ENCODE results near the gene PLD4.

The PLD4 gene

GRCh38 chr14:104938436-104938835, 13.8 kb downstream of the PLD4 start:
- no peaks in the 10 kb centered on the region for H3K4me1 ChIP-seq (ENCODE audit: insufficient read depth, low read length, severe bottlenecking)
- no peak overlapping the region for H3K4me2 ChIP-seq (ENCODE audit: low read length)
- H3K4me3 ChIP-seq (ENCODE audit: low read depth, low read length, poor library complexity, severe bottlenecking): no peak overlapping the region
- no peaks in the 10 kb centered on the region for H3K9me2 ChIP-seq (ENCODE audit: low read depth, low read length)
- H3K27me3 ChIP-seq (ENCODE audit: insufficient read depth, low read length): peaks cover 9% of the 10 kb centered on the region; the same call in 1 of the 2 replicates
- TF ChIP-seq EZH2 (IDR thresholded peaks at IDR 0.05; ENCODE audit: borderline replicate concordance, low read length) (no peak), CTCF (IDR thresholded peaks at IDR 0.05; ENCODE audit: low read length) (no peak)
- no peaks in the 10 kb centered on the region for H3K9me3 ChIP-seq (ENCODE audit: low read length)
- no peaks in the 10 kb centered on the region for H3K79me2 ChIP-seq (ENCODE audit: insufficient read depth, low read length)
- H3K36me3 ChIP-seq (ENCODE audit: insufficient read depth, low read length): no peaks in the 10 kb centered on the region
- no peak overlapping the region for H3K9ac ChIP-seq (ENCODE audit: low read length)
- H3F3A ChIP-seq (ENCODE audit: insufficient read depth, low read length): no peaks in the 10 kb centered on the region
- H4K20me1 ChIP-seq (ENCODE audit: insufficient read depth, low read length): no peaks in the 10 kb centered on the region
- H3K27ac ChIP-seq (ENCODE audit: low read depth, low read length, poor library complexity, severe bottlenecking): no peak overlapping the region
- no peak overlapping the region for H2AFZ ChIP-seq (ENCODE audit: low read length)

GRCh38 chr14:104938960-104939359, 14.3 kb downstream of the PLD4 start:
- Histone ChIP-seq H3K4me1 (ENCODE audit: insufficient read depth, low read length, severe bottlenecking) (no peaks in the 10 kb centered on the region), H3K9me2 (ENCODE audit: low read depth, low read length) (no peaks in the 10 kb centered on the region), H4K20me1 (ENCODE audit: insufficient read depth, low read length) (no peaks in the 10 kb centered on the region), H3K79me2 (ENCODE audit: insufficient read depth, low read length) (no peaks in the 10 kb centered on the region), H2AFZ (ENCODE audit: low read length) (no peak overlapping the region), H3K4me3 (ENCODE audit: low read depth, low read length, poor library complexity, severe bottlenecking) (no peak overlapping the region), H3K9me3 (ENCODE audit: low read length) (no peaks in the 10 kb centered on the region), H3K27ac (ENCODE audit: low read depth, low read length, poor library complexity, severe bottlenecking) (no peak overlapping the region), H3K36me3 (ENCODE audit: insufficient read depth, low read length) (no peaks in the 10 kb centered on the region), H3K27me3 (ENCODE audit: insufficient read depth, low read length) (peaks cover 9% of the 10 kb centered on the region; the same call in 1 of the 2 replicates), H3K9ac (ENCODE audit: low read length) (no peak overlapping the region), H3F3A (ENCODE audit: insufficient read depth, low read length) (no peaks in the 10 kb centered on the region), H3K4me2 (ENCODE audit: low read length) (no peak overlapping the region)
- TF ChIP-seq CTCF (IDR thresholded peaks at IDR 0.05; ENCODE audit: low read length) (no peak), EZH2 (IDR thresholded peaks at IDR 0.05; ENCODE audit: borderline replicate concordance, low read length) (no peak)

GRCh38 chr14:104939666-104940410, 15.2 kb downstream of the PLD4 start:
- TF ChIP-seq EZH2 (IDR thresholded peaks at IDR 0.05; ENCODE audit: borderline replicate concordance, low read length) (no peak), CTCF (IDR thresholded peaks at IDR 0.05; ENCODE audit: low read length) (no peak)
- no peak overlapping the region for H3K4me2 ChIP-seq (ENCODE audit: low read length)
- peaks cover 9% of the 10 kb centered on the region; the same call in 1 of the 2 replicates for H3K27me3 ChIP-seq (ENCODE audit: insufficient read depth, low read length)
- no peaks in the 10 kb centered on the region for H3K4me1 ChIP-seq (ENCODE audit: insufficient read depth, low read length, severe bottlenecking)
- H4K20me1 ChIP-seq (ENCODE audit: insufficient read depth, low read length): no peaks in the 10 kb centered on the region
- no peak overlapping the region for H3K4me3 ChIP-seq (ENCODE audit: low read depth, low read length, poor library complexity, severe bottlenecking)
- H3K79me2 ChIP-seq (ENCODE audit: insufficient read depth, low read length): no peaks in the 10 kb centered on the region
- H3K27ac ChIP-seq (ENCODE audit: low read depth, low read length, poor library complexity, severe bottlenecking): no peak overlapping the region
- no peak overlapping the region for H3K9ac ChIP-seq (ENCODE audit: low read length)
- no peaks in the 10 kb centered on the region for H3K9me3 ChIP-seq (ENCODE audit: low read length)
- no peak overlapping the region for H2AFZ ChIP-seq (ENCODE audit: low read length)
- no peaks in the 10 kb centered on the region for H3K9me2 ChIP-seq (ENCODE audit: low read depth, low read length)
- no peaks in the 10 kb centered on the region for H3K36me3 ChIP-seq (ENCODE audit: insufficient read depth, low read length)
- H3F3A ChIP-seq (ENCODE audit: insufficient read depth, low read length): no peaks in the 10 kb centered on the region

Measured in OCI-LY1 (cell line).